Esophagus (tissue), 2 donors: ENCODE measurements around the gene TMEM242. TPM values are rescaled to one million over a fixed set of nuclear protein-coding genes. Genes with fewer than 3 reads are reported as not detected.

ENCODE experiments used
- H3K27ac ChIP-seq, 2 donors: one replicate each; pipeline ENCODE4 v1.5.1; 2013; ENCODE audit warnings: low read depth in 2 of 2, mild to moderate bottlenecking in 2 of 2, inconsistent platforms in 1 of 2, low read length in 1 of 2, moderate library complexity in 1 of 2
- H3K27me3 ChIP-seq, 2 donors: one replicate each; pipeline ENCODE4 v1.6.1; 2013; ENCODE audit warnings: low read length in 2 of 2, control low read depth in 1 of 2, mild to moderate bottlenecking in 1 of 2; ENCODE audit not compliant: insufficient read depth in 2 of 2, control insufficient read depth in 1 of 2
- H3K36me3 ChIP-seq, 2 donors: one replicate each; pipeline ENCODE4 v1.6.1; 2013; ENCODE audit warnings: low read length in 1 of 2; ENCODE audit not compliant: control insufficient read depth in 2 of 2, insufficient read depth in 2 of 2
- H3K4me1 ChIP-seq, 2 donors: one replicate each; pipeline ENCODE4 v1.6.1; 2013; ENCODE audit warnings: low read length in 1 of 2; ENCODE audit not compliant: control insufficient read depth in 2 of 2, insufficient read depth in 2 of 2
- H3K4me3 ChIP-seq, 2 donors: one replicate each; pipeline ENCODE4 v1.5.1; 2013; ENCODE audit warnings: low read length in 2 of 2, mild to moderate bottlenecking in 2 of 2, low read depth in 1 of 2, moderate library complexity in 1 of 2
- H3K9me3 ChIP-seq, 2 donors: one replicate each; pipeline ENCODE4 v1.6.1; 2013; ENCODE audit warnings: mild to moderate bottlenecking in 2 of 2, low read depth in 1 of 2, low read length in 1 of 2, moderate library complexity in 1 of 2; ENCODE audit not compliant: control insufficient read depth in 2 of 2, insufficient read depth in 1 of 2
- WGBS, 2 donors: extraction: QIAGEN DNeasy Blood & Tissue Kit; methylation state at CpG; one replicate each; pipeline ENCODE4 v1.1.7; 2013; 5-methylcytosine and 5-hydroxymethylcytosine counted together
- polyA plus RNA-seq, 2 donors: library from polyadenylated mRNA; stranded (reverse); fragments of 200-250 nt; gene quantifications; one replicate each; pipeline ENCODE4 v1.2.3, GENCODE V29; 2013
- donor health status: healthy with polysubstance abuse.
- donor health status: Bipolar disorder and iron deficiency.

Gene TMEM242
- polyA plus RNA-seq, 2 donors: 4.8 to 5.4 TPM

GRCh38 chr6:157269261-157269794 is 54.0 kb downstream of the TMEM242 start:
- Histone ChIP-seq H3K27ac (peak overlapping the region; percentile 6 to 47), H3K4me1 (peaks cover 0 to 5% of the 10 kb centered on the region in 2 donors), H3K4me3 (no peak overlapping the region), H3K36me3 (no peaks in the 10 kb centered on the region), H3K9me3 (no peaks in the 10 kb centered on the region), H3K27me3 (no peaks in the 10 kb centered on the region)
- WGBS, 2 donors: 49 to 58% methylated on average over 16 of the region's 16 CpGs

- WGBS, 2 donors: 63 to 65% methylated on average over 6 of the region's 6 CpGs
- peak overlapping the region; percentile 16 to 31 for H3K27ac ChIP-seq
- H3K9me3 ChIP-seq: no peaks in the 10 kb centered on the region
- H3K36me3 ChIP-seq: no peaks in the 10 kb centered on the region
- H3K4me1 ChIP-seq: peaks cover 0 to 5% of the 10 kb centered on the region in 2 donors
- H3K27me3 ChIP-seq: no peaks in the 10 kb centered on the region
- no peak overlapping the region for H3K4me3 ChIP-seq
Observed at GRCh38 chr6:157268835-157269234, 54.5 kb downstream of the TMEM242 start.

GRCh38 chr6:157268396-157268795 is 54.9 kb downstream of the TMEM242 start:
- Histone ChIP-seq H3K27me3 (no peaks in the 10 kb centered on the region), H3K27ac (no peak overlapping the region), H3K9me3 (no peaks in the 10 kb centered on the region), H3K36me3 (no peaks in the 10 kb centered on the region), H3K4me1 (peaks cover 0 to 5% of the 10 kb centered on the region in 2 donors), H3K4me3 (no peak overlapping the region)
- 93 to 96% methylated on average over 6 of the region's 6 CpGs for WGBS, 2 donors

GRCh38 chr6:157267654-157268053 is 55.7 kb downstream of the TMEM242 start:
- Histone ChIP-seq H3K4me3 (no peak overlapping the region), H3K27me3 (no peaks in the 10 kb centered on the region), H3K36me3 (no peaks in the 10 kb centered on the region), H3K4me1 (peaks cover 0 to 5% of the 10 kb centered on the region in 2 donors), H3K9me3 (no peaks in the 10 kb centered on the region), H3K27ac (no peak overlapping the region)
- 87 to 94% methylated on average over 7 of the region's 7 CpGs for WGBS, 2 donors

- H3K9me3 ChIP-seq: no peaks in the 10 kb centered on the region
- WGBS, 2 donors: 84 to 88% methylated on average over 18 of the region's 18 CpGs
- H3K36me3 ChIP-seq: no peaks in the 10 kb centered on the region
- H3K27ac ChIP-seq: no peak overlapping the region
- no peaks in the 10 kb centered on the region for H3K27me3 ChIP-seq
- H3K4me1 ChIP-seq: peaks cover 0 to 5% of the 10 kb centered on the region in 2 donors
- H3K4me3 ChIP-seq: no peak overlapping the region
Observed at GRCh38 chr6:157267109-157267611, 56.2 kb downstream of the TMEM242 start.

- Histone ChIP-seq H3K27me3 (no peaks in the 10 kb centered on the region), H3K27ac (no peak overlapping the region)
- WGBS, 2 donors: 93% methylated on average over 20 of the region's 20 CpGs
Observed at GRCh38 chr6:157266274-157267101, 56.8 kb downstream of the TMEM242 start.

GRCh38 chr6:157265635-157266034 is 57.7 kb downstream of the TMEM242 start:
- Histone ChIP-seq H3K4me1 (peaks cover 0 to 8% of the 10 kb centered on the region in 2 donors), H3K36me3 (no peaks in the 10 kb centered on the region), H3K4me3 (no peak overlapping the region), H3K27me3 (no peaks in the 10 kb centered on the region), H3K9me3 (no peaks in the 10 kb centered on the region), H3K27ac (no peak overlapping the region)
- WGBS, 2 donors: 89 to 92% methylated on average over 6 of the region's 6 CpGs

More at GRCh38 chr6:157266274-157267101, 56.8 kb downstream of the TMEM242 start:
- Histone ChIP-seq H3K4me3 (no peak overlapping the region), H3K36me3 (no peaks in the 10 kb centered on the region), H3K4me1 (peaks cover 0 to 5% of the 10 kb centered on the region in 2 donors), H3K9me3 (no peaks in the 10 kb centered on the region)

- H3K4me3 ChIP-seq: no peak overlapping the region
- 85 to 89% methylated on average over 11 of the region's 11 CpGs for WGBS, 2 donors
- peaks cover 0 to 8% of the 10 kb centered on the region in 2 donors for H3K4me1 ChIP-seq
- no peaks in the 10 kb centered on the region for H3K36me3 ChIP-seq
- no peaks in the 10 kb centered on the region for H3K27me3 ChIP-seq
- H3K27ac ChIP-seq: no peak overlapping the region
- H3K9me3 ChIP-seq: no peaks in the 10 kb centered on the region
Observed at GRCh38 chr6:157265186-157265585, 58.1 kb downstream of the TMEM242 start.

GRCh38 chr6:157264701-157265100 is 58.6 kb downstream of the TMEM242 start:
- Histone ChIP-seq H3K4me1 (peaks cover 1 to 8% of the 10 kb centered on the region in 2 donors), H3K27ac (no peak overlapping the region), H3K27me3 (no peaks in the 10 kb centered on the region), H3K4me3 (no peak overlapping the region), H3K9me3 (no peaks in the 10 kb centered on the region), H3K36me3 (no peaks in the 10 kb centered on the region)
- WGBS, 2 donors: 63 to 73% methylated on average over 13 of the region's 13 CpGs
